K562 (cell line): ENCODE measurements around the gene ANAPC5. TPM values are rescaled to one million over a fixed set of nuclear protein-coding genes. Genes with fewer than 3 reads are reported as not detected.

Experiments
- CBFB ChIP-seq: sonication (generic); formaldehyde crosslinking; IDR thresholded peaks from 2 replicates; pipeline ENCODE4 v1.4.0; 2020; ENCODE audit warnings: mild to moderate bottlenecking, missing genetic modification reagents
- E2F1 ChIP-seq: sonication (generic); formaldehyde crosslinking; IDR thresholded peaks from 2 replicates; pipeline ENCODE4 v1.8.1; 2023; ENCODE audit warnings: mild to moderate bottlenecking, missing genetic modification reagents, moderate library complexity
- KAT7 ChIP-seq: sonication (generic); formaldehyde crosslinking; IDR thresholded peaks from 2 replicates; pipeline ENCODE4 v1.8.0; 2022; ENCODE audit warnings: missing genetic modification reagents, mild to moderate bottlenecking, borderline replicate concordance
- MCM7 ChIP-seq, 2 experiments: fragments of 450-650 bp; IDR thresholded peaks; 2 replicates each; pipeline ENCODE4 v1.6.1; 2016 to 2018
- MYC ChIP-seq, 2 experiments: fragments of 250-450 bp in 1 of 2; sonication (Bioruptor Pico) in 1 of 2; IDR thresholded peaks; 2 replicates each; pipeline versions ENCODE4 v1.5.1 to v1.6.1; 2012 to 2021; ENCODE audit warnings: low read depth in 2 of 2, borderline replicate concordance in 1 of 2, improper control_type of control experiment in 1 of 2, low read length in 1 of 2, mild to moderate bottlenecking in 1 of 2, moderate library complexity in 1 of 2
- POU5F1 ChIP-seq: fragments of 150-350 bp; IDR thresholded peaks from 2 replicates; pipeline ENCODE4 v1.6.1; 2014; ENCODE audit warnings: borderline replicate concordance, low read length, low read depth, mild to moderate bottlenecking; ENCODE audit not compliant: partially characterized antibody
- SMARCA4 ChIP-seq: fragments of 450-650 bp; IDR thresholded peaks from 2 replicates; pipeline ENCODE4 v1.6.1; 2016
- SPI1 ChIP-seq: IDR thresholded peaks from 2 replicates; pipeline ENCODE4 v1.6.1; 2011; ENCODE audit warnings: low read depth, low read length, control low read depth, borderline replicate concordance
- SREBF2 ChIP-seq: sonication (generic); formaldehyde crosslinking; IDR thresholded peaks from 2 replicates; pipeline ENCODE4 v1.4.0; 2020; ENCODE audit warnings: mild to moderate bottlenecking, missing genetic modification reagents
- SRF ChIP-seq, 2 experiments: fragments of 250-450, 450-650 bp in 1 of 2; sonication (Bioruptor Pico) in 1 of 2; sonication (generic) in 1 of 2; formaldehyde crosslinking; IDR thresholded peaks; 2 replicates each; pipeline versions ENCODE4 v1.5.0 to v1.5.1; 2020 to 2022; ENCODE audit warnings: mild to moderate bottlenecking in 1 of 2, missing genetic modification reagents in 1 of 2
- STAG1 ChIP-seq: sonication (generic); formaldehyde crosslinking; IDR thresholded peaks from 2 replicates; pipeline ENCODE4 v1.5.0; 2020; ENCODE audit warnings: missing genetic modification reagents, borderline replicate concordance
- U2AF1 ChIP-seq: fragments of 200-400 bp; formaldehyde crosslinking; optimal IDR thresholded peaks from 2 replicates; pipeline ENCODE3; 2017; ENCODE audit warnings: mild to moderate bottlenecking, low read depth, low read length, moderate library complexity
- XRCC5 ChIP-seq: fragments of 200-400 bp; formaldehyde crosslinking; IDR thresholded peaks from 2 replicates; pipeline ENCODE4 v1.6.1; 2017; ENCODE audit warnings: low read depth, mild to moderate bottlenecking, low read length
- ZC3H8 ChIP-seq: fragments of 450-650 bp; IDR thresholded peaks from 2 replicates; pipeline ENCODE4 v1.6.1; 2017
- ZNF12 ChIP-seq: sonication (generic); formaldehyde crosslinking; IDR thresholded peaks from 2 replicates; pipeline ENCODE4 v1.4.0; 2020; ENCODE audit warnings: mild to moderate bottlenecking, missing genetic modification reagents
- ZNF134 ChIP-seq: fragments of 250-450 bp; sonication (Bioruptor Pico); conservative IDR thresholded peaks from 2 replicates; pipeline ENCODE4 v1.4.0; 2020
- ZNF263 ChIP-seq: sonication (generic); formaldehyde crosslinking; IDR thresholded peaks from 2 replicates; pipeline ENCODE4 v1.8.0; 2022; ENCODE audit warnings: mild to moderate bottlenecking, missing genetic modification reagents, borderline replicate concordance
- ZNF41 ChIP-seq: fragments of 250-450 bp; sonication (Bioruptor Pico); conservative IDR thresholded peaks from 2 replicates; pipeline ENCODE4 v1.4.0; 2020; ENCODE audit warnings: mild to moderate bottlenecking
- ZNF431 ChIP-seq: sonication (generic); formaldehyde crosslinking; IDR thresholded peaks from 2 replicates; pipeline ENCODE4 v1.8.0; 2022; ENCODE audit warnings: mild to moderate bottlenecking, missing genetic modification reagents
- ZNF707 ChIP-seq: fragments of 250-450 bp; sonication (Bioruptor Pico); conservative IDR thresholded peaks from 2 replicates; pipeline ENCODE4 v1.8.0; 2022; ENCODE audit warnings: inconsistent platforms, mild to moderate bottlenecking, moderate library complexity
- polyA plus RNA-seq, 8 experiments: library from polyadenylated mRNA; depleted of rRNA in 4 of 8; stranded (reverse) in 5 of 8; unstranded in 3 of 8; fragments of >200 nt; fragmentation: Nextera tagmentation in 2 of 8; fragmentation: Illumina TruSeq in 1 of 8; extraction: Ambion mirVana in 2 of 8; extraction: Trizol in 1 of 8; gene quantifications; 2 replicates each; pipeline versions ENCODE4 v1.2.1 to v1.2.3, GENCODE V29; 2011 to 2014; ENCODE audit warnings: inconsistent platforms in 1 of 8, missing spikeins in 1 of 8
- total RNA-seq, 7 experiments: library from RNA; depleted of rRNA in 6 of 7; stranded (reverse); fragments of >200 nt in 6 of 7; fragmentation: Illumina TruSeq in 2 of 7; extraction: Trizol in 2 of 7; gene quantifications; 2 replicates each; pipeline versions ENCODE4 v1.2.1 to v1.2.3, GENCODE V29; 2011 to 2021; ENCODE audit warnings: low replicate concordance in 1 of 7
- TF ChIP-seq, protein P1 (sequence below): sonication (generic); formaldehyde crosslinking; IDR thresholded peaks from 2 replicates; pipeline ENCODE4 v1.8.0; 2023; ENCODE audit warnings: mild to moderate bottlenecking, missing genetic modification reagents

The ANAPC5 gene
- total and polyA plus RNA-seq, 9 of the 15 experiments (the other 6 are each of a cell fraction or from before 2014, with no cell fraction given), result 136 to 315 (median 197) TPM

GRCh38 chr12:121296618-121297434 lies 55.4 kb downstream of the ANAPC5 start, which contains the start of gene CAMKK2 (continued):
- TF ChIP-seq POU5F1 (no peak), MYC (IDR thresholded peaks at IDR 0.05; ENCODE audit: low read depth, low read length) (0 out of 2 replicates have a peak, but pooled peaks have one; percentile 57), MYC (CRISPR knock-in tag; IDR thresholded peaks at IDR 0.05; ENCODE audit: borderline replicate concordance, low read depth) (no peak), ZC3H8 (no peak), U2AF1 (peak; percentile 55), ZNF707 (CRISPR knock-in tag) (no peak), ZNF12 (no peak), SPI1 (peak; percentile 83), STAG1 (no peak), SMARCA4 (0 out of 2 replicates have a peak, but pooled peaks have one; percentile 23), KAT7 (CRISPR knock-in tag) (no peak), CBFB (CRISPR knock-in tag) (no peak), E2F1 (CRISPR knock-in tag) (peak; percentile 64; the same call in 1 of the 2 replicates), ZNF263 (CRISPR knock-in tag) (no peak), ZNF134 (no peak), SREBF2 (no peak), MCM7 (IDR thresholded peaks at IDR 0.05) (no peak), XRCC5 (no peak), ZNF431 (CRISPR knock-in tag) (no peak), SRF (CRISPR knock-in tag; IDR thresholded peaks at IDR 0.05) (no peak), ZNF41 (CRISPR knock-in tag) (no peak)
- TF ChIP-seq, protein P1, sequence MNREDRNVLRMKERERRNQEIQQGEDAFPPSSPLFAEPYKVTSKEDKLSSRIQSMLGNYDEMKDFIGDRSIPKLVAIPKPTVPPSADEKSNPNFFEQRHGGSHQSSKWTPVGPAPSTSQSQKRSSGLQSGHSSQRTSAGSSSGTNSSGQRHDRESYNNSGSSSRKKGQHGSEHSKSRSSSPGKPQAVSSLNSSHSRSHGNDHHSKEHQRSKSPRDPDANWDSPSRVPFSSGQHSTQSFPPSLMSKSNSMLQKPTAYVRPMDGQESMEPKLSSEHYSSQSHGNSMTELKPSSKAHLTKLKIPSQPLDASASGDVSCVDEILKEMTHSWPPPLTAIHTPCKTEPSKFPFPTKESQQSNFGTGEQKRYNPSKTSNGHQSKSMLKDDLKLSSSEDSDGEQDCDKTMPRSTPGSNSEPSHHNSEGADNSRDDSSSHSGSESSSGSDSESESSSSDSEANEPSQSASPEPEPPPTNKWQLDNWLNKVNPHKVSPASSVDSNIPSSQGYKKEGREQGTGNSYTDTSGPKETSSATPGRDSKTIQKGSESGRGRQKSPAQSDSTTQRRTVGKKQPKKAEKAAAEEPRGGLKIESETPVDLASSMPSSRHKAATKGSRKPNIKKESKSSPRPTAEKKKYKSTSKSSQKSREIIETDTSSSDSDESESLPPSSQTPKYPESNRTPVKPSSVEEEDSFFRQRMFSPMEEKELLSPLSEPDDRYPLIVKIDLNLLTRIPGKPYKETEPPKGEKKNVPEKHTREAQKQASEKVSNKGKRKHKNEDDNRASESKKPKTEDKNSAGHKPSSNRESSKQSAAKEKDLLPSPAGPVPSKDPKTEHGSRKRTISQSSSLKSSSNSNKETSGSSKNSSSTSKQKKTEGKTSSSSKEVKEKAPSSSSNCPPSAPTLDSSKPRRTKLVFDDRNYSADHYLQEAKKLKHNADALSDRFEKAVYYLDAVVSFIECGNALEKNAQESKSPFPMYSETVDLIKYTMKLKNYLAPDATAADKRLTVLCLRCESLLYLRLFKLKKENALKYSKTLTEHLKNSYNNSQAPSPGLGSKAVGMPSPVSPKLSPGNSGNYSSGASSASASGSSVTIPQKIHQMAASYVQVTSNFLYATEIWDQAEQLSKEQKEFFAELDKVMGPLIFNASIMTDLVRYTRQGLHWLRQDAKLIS (CRISPR knock-in tag), result no peak
